Activated CD4-positive, alpha-beta T cell treated with anti-CD3 and anti-CD28 coated beads, Interleukin-2, Interleukin-4, amounts not matched to agents 100 ng/mL and 50 ng/mL, durations not matched to agents 16 hours and 8 hours (primary cell): ENCODE results near the gene CHORDC1.
"Not testable (repeated sequence)": the region's sequence is repeated elsewhere in the genome, so short reads cannot be mapped to it uniquely, and the experiment has no call there.

Source experiments
- DNase-seq: peaks from one replicate; pipeline ENCODE4 v3.0.0-alpha.2; 2020; ENCODE audit warnings: low spot score

The CHORDC1 gene

DNA sequence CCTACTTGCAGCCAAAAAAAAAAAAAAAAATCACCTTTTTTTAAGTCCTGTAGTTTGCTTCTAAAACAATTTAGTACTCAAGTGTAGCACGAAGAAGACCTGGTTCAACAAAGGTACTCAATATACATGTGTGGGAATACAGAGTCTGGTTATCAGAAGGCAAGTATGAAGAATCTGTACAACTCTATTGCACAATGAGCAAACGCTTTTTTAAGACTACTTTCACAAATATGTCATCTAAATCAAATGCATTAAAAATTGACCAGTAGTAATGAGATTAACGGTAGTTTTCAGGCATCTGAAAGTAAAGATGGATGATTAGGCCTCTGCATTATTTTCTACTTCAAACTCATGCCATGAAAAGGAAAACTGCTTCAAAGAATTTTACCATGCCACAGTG is 9.5 kb downstream of the CHORDC1 start:
- DNase-seq = no peak

DNA sequence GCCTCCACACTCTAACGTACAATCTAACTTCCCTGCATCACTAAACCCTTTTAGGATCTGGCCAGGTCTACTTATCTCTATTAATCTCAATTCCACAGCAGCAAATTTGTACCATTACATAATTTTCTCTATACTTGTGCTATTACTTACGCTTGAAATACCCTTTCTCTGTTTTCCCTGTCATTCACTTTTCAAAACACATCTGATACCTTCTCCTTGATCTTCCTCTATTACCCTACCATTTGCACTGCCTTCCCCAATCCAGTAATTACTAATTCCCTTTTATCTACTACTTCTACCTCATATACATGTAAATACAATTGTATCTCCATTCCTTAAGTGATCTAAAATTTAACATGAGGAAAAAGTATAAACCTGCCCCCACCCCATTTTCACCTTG is 14.0 kb downstream of the CHORDC1 start:
- DNase-seq = no peak

GRCh38 chr11:90207992-90208391 is 14.9 kb downstream of the CHORDC1 start:
- DNase-seq = not testable (repeated sequence)

- DNase-seq = peak; percentile 51
Measured at GRCh38 chr11:90204832-90205646, 17.8 kb downstream of the CHORDC1 start.

DNA sequence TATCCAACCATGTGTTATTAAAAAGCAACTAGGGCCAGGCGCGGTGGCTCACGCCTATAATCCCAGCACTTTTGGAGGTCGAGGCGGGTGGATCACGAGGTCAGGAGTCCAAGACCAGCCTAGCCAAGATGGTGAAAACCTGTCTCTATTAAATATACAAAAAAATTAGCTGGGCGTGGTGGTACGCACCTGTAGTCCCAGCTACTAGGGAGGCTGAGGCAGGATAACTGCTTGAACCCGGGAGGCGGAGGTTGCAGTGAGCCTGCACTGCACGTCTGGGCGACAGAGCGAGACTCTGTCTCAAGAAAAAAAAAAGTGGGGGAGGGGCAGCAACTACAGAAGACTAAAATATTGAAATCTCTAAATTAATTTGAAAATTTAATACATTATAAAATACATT is 18.4 kb downstream of the CHORDC1 start:
- DNase-seq = no peak

DNA sequence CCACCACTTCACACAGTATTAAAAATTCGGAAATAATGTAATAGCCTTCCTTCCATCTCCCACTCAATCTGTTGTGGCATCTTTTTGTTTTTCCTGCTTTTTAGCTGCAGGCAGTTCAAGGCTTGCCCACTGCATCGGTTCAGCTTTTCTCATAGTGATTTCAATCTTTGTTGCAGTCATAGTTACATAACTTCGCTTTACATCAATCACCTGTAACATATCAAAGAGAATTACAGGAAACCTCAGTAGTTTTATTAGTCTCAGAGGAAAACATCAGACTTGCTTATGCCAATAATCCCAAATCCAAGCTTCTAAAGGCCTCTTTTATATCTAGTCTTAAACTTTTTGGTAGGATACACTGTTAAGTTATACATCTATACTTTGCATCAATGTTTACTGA is 20.5 kb downstream of the CHORDC1 start:
- no peak for DNase-seq

DNA sequence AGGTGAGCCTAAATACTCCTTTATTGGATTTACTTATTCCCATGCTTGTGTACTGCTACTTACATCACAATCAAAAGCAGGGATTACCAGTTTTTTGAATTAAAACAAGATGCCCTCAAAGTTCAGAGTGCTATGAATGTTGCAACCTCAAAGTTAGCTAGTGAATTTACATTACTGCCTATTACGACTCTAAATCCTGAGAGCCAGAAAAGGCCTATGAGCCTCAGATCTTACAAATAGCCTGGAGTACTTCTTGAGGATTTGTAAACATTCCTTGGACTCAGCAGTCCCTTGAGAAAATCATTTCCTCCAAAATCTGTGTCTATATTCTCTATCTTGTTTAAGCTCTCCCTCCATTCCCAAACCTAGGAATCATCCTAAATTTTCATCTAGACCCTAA is 25.5 kb downstream of the CHORDC1 start:
- no peak for DNase-seq

GRCh38 chr11:90192869-90193582 is 29.8 kb downstream of the CHORDC1 start:
- no peak for DNase-seq

GRCh38 chr11:90189011-90189410 is 33.8 kb downstream of the CHORDC1 start:
- DNase-seq = no peak

DNA sequence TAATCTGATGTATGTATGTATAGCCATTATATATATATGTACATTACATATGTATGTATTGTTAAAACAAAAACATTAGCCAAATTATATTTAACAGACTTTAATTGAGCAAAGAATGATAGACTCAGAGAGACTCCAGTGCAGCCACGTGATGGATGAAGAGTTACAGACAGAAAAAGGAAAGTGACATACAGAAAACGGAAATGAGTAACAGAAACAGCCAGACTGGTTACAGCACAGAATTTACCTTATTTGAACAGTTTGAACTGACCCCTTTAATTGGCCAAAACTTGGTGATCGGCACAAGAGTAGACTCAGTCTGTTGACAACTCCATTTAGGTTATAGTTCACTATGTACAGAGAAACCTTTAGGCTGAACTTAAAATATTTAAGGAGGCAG is 35.0 kb downstream of the CHORDC1 start:
- DNase-seq = no peak

DNA sequence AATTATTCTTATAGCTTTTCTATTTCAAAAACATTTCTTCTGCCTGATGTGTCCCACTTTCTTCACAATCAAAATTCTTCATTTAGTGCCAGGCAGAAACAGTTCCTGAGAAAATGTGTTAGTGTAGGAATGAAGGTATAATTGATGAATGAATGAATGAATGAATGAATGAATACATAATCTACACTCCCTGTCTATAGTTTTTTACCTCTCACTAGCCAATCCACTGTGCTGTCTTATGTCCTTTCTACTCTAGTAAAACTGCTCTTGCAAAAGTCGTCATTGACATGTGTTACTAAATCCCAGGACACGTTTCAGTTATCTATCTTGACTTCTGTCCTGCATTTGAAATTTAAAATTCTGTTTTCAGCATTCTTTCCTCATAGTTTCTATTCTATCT is 42.9 kb downstream of the CHORDC1 start:
- no peak for DNase-seq

DNA sequence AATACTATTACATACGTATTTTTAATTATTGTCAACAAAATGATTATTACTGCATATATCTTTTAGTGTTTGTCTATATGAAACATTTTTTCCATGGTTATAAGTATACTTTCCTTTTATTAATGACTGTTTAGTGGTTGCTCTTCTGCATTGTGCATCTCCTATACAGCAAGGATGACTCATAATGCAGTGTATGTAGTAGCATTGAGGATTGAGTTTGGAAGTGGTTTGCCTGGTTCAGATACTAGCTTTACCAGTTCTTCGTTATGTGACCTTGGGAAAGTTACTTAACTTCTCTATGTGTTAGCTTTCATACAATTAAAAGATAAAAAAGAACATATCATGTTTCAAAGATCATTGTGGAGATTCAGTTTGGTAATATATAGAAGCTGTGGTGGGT is 44.1 kb downstream of the CHORDC1 start:
- no peak for DNase-seq

DNA sequence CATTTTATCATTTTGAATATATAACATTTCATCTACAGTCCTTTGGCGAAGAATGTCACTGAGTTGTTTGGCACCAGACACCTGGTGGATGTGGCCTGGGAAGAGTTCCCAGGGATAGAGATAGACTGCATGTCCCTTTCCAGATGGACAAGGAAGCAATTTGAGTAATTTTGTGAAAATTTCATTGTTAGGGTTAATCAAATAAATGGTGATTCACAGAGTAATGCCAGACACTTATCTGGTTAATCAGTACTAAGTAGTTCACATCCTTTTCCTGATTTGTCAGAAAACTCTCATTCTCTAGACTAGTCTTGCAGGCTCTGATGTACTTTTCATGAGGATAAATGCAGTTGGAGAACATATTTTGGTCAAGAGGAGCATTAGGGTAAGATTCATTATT is 46.8 kb downstream of the CHORDC1 start:
- DNase-seq = no peak

- no peak for DNase-seq
Measured at GRCh38 chr11:90171359-90171758, 51.5 kb downstream of the CHORDC1 start.

DNA sequence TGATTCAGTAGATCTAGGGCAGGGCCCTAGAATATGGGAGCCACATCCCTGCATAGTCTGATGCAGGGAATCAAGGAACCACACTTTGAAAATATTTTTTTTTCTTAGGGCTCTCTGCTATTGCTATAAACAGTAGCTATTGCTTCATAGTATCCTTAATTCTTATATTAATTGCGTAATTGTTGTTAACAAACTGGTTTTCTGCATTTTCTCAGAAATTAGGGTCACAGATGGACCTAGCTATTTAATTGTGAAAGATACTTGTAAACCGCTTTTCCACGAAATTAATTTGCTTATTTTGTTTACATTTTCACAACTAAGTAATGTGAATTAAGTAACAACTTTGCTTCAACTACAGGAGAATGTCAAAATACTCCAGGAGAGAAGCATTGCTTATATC is 54.3 kb downstream of the CHORDC1 start:
- no peak for DNase-seq

DNA sequence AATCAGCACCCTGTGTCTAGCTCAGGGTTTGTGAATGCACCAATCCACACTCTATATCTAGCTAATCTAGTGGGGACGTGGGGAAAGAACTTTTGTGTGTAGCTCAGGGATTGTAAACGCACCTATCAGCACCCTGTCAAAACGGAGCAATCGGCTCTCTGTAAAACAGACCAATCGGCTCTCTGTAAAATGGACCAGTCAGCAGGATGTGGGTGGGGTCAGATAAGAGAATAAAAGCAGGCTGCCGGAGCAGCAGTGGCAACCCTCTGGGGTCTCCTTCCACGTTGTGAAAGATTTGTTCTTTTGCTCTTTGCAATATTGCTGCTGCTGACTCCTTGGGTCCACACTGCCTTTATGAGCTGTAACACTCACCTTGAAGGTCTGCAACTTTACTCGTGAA is 55.1 kb downstream of the CHORDC1 start:
- DNase-seq = not testable (repeated sequence)

GRCh38 chr11:90166982-90167573 is 55.8 kb downstream of the CHORDC1 start:
- not testable (repeated sequence) for DNase-seq
